T-cell (primary cell): ENCODE data around the gene KCNJ16. TPM values are rescaled to one million over a fixed set of nuclear protein-coding genes. Genes with fewer than 3 reads are reported as not detected.

ENCODE experiments used
- ATAC-seq, 4 experiments: fragments of 200-7000 bp in 3 of 4; fragments of 150-1000 bp in 1 of 4; cut with Tn5 transposase; replicated peaks in 1 of 4; 1 replicate in 3 of 4; 2 replicates in 1 of 4; pipeline ENCODE4 v1.10.0; 2021; ENCODE audit warnings: moderate library complexity in 3 of 4, mild to moderate bottlenecking in 2 of 4, moderate number of reproducible peaks in 1 of 4
- CTCF ChIA-PET, 2 donors: fragments of 300-600 bp; sonication (Branson Sonifier 250); formaldehyde crosslinking; loops; one replicate each; lab custom pipeline; 2022; ENCODE audit warnings: antibody characterized with exemption in 2 of 2; lab: Charles Lee
- POLR2A ChIA-PET, 2 donors: fragments of 300-600 bp; sonication (Branson Sonifier 250); formaldehyde crosslinking; loops; one replicate each; lab custom pipeline; 2022; ENCODE audit warnings: antibody characterized with exemption in 2 of 2; lab: Charles Lee
- DNase-seq, 35 experiments: peaks; one replicate each; pipeline versions ENCODE4 v3.0.0 to v3.0.0-alpha.2; 2013 to 2023
- H3K27ac ChIP-seq: one replicate; pipeline ENCODE4 v1.5.1; 2013; ENCODE audit warnings: low read length
- H3K27me3 ChIP-seq, 2 experiments: replicated peaks in 1 of 2; 1 replicate in 1 of 2; 2 replicates in 1 of 2; pipeline versions ENCODE4 v1.6.1 to v1.7.0; 2013; ENCODE audit warnings: low read length in 1 of 2, mixed read lengths in 1 of 2; ENCODE audit not compliant: control insufficient read depth in 2 of 2, insufficient read depth in 2 of 2; ENCODE audit errors: extremely low read depth in 1 of 2
- H3K36me3 ChIP-seq, 2 donors: 1 replicate in 1 of 2; 2 replicates in 1 of 2; pipeline versions ENCODE4 v1.6.1 to v1.7.0; 2013; ENCODE audit warnings: low read length in 1 of 2; ENCODE audit not compliant: control insufficient read depth in 2 of 2, insufficient read depth in 1 of 2; ENCODE audit errors: extremely low read depth in 1 of 2
- H3K4me1 ChIP-seq, 2 experiments: 1 replicate in 1 of 2; 2 replicates in 1 of 2; pipeline versions ENCODE4 v1.6.1 to v1.7.0; 2013; ENCODE audit warnings: low read length in 2 of 2, mixed read lengths in 1 of 2; ENCODE audit not compliant: insufficient read depth in 2 of 2, control insufficient read depth in 1 of 2; ENCODE audit errors: extremely low read depth in 1 of 2
- H3K4me3 ChIP-seq, 2 donors: 1 replicate in 1 of 2; 2 replicates in 1 of 2; pipeline versions ENCODE4 v1.5.1 to v1.7.0; 2013; ENCODE audit warnings: mild to moderate bottlenecking in 2 of 2, low read length in 1 of 2, moderate library complexity in 1 of 2; ENCODE audit not compliant: control insufficient read depth in 1 of 2; ENCODE audit errors: extremely low read depth in 1 of 2
- H3K9me3 ChIP-seq: 2 replicates; pipeline ENCODE4 v1.7.0; 2013
- H3K27ac Mint-ChIP-seq, 2 donors: one replicate each; pipeline ENCODE4 v1.8.0; 2020 to 2021; ENCODE audit warnings: mild to moderate bottlenecking in 2 of 2, mixed read lengths in 2 of 2
- H3K27me3 Mint-ChIP-seq, 2 donors: one replicate each; pipeline ENCODE4 v1.8.0; 2021 to 2022; ENCODE audit warnings: mixed read lengths in 2 of 2
- H3K36me3 Mint-ChIP-seq: one replicate; pipeline ENCODE4 v1.8.0; 2021; ENCODE audit warnings: mixed read lengths
- H3K4me1 Mint-ChIP-seq, 3 donors: one replicate each; pipeline ENCODE4 v1.8.0; 2020 to 2022; ENCODE audit warnings: mixed read lengths in 3 of 3, mild to moderate bottlenecking in 1 of 3
- H3K4me3 Mint-ChIP-seq, 3 donors: one replicate each; pipeline ENCODE4 v1.8.0; 2020 to 2022; ENCODE audit warnings: mild to moderate bottlenecking in 3 of 3, mixed read lengths in 3 of 3, moderate library complexity in 3 of 3
- H3K9me3 Mint-ChIP-seq, 3 donors: one replicate each; pipeline ENCODE4 v1.8.0; 2020 to 2022; ENCODE audit warnings: mixed read lengths in 3 of 3
- whole genome bisulfite sequencing: methylation state at CpG from one replicate; pipeline ENCODE4 v1.1.5; 2013; ENCODE audit warnings: missing lambda C conversion rate; ENCODE audit not compliant: insufficient coverage; 5-methylcytosine and 5-hydroxymethylcytosine counted together
- total RNA-seq, 35 experiments: library from RNA in 6 of 35; stranded (reverse) in 6 of 35; fragments of 120-200 nt in 1 of 35; gene quantifications; one replicate each; pipeline versions ENCODE4 v1.2.1 to v1.2.4 and lab custom pipeline; 2013 to 2026

KCNJ16 gene
- total RNA-seq, 5 donors from 2014 or later (not counting 1 experiment from before 2014, with no cell fraction given): not detected

GRCh38 chr17:70111201-70111600, 36.2 kb downstream of the KCNJ16 start:
- H3K36me3 Mint-ChIP-seq: no peaks in the 10 kb centered on the region
- H3K4me1 ChIP-seq: no peaks in the 10 kb centered on the region
- H3K4me3 ChIP-seq: no peak overlapping the region
- no peaks in the 10 kb centered on the region for H3K9me3 ChIP-seq
- ChIA-PET POLR2A (no interaction called here), CTCF (no interaction called here)
- no peaks in the 10 kb centered on the region for H3K9me3 Mint-ChIP-seq
- ATAC-seq (no peak), DNase-seq (no peak)
- H3K4me3 Mint-ChIP-seq: no peak overlapping the region
- WGBS: 69% methylated on average over 2 of the region's 4 CpGs
- H3K27me3 Mint-ChIP-seq: peaks cover 2 to 7% of the 10 kb centered on the region in 2 donors
- no peak overlapping the region for H3K27ac Mint-ChIP-seq
- H3K4me1 Mint-ChIP-seq: no peaks in the 10 kb centered on the region
- H3K27me3 ChIP-seq: no peaks in the 10 kb centered on the region
- H3K36me3 ChIP-seq: no peaks in the 10 kb centered on the region
- no peak overlapping the region for H3K27ac ChIP-seq

- peaks cover 0 to 2% of the 10 kb centered on the region in 2 experiments for H3K27me3 ChIP-seq
- Mint-ChIP-seq H3K27ac (no peak overlapping the region), H3K4me1 (no peaks in the 10 kb centered on the region), H3K36me3 (no peaks in the 10 kb centered on the region), H3K4me3 (no peak overlapping the region), H3K27me3 (peaks cover 1 to 6% of the 10 kb centered on the region in 2 donors), H3K9me3 (peaks cover 0 to 8% (median 0%) of the 10 kb centered on the region in 3 donors)
- no peak overlapping the region for H3K4me3 ChIP-seq
- ATAC-seq: no peak
- no peak for DNase-seq
- no peaks in the 10 kb centered on the region for H3K4me1 ChIP-seq
- ChIA-PET POLR2A (no interaction called here), CTCF (no interaction called here)
- H3K9me3 ChIP-seq: no peaks in the 10 kb centered on the region
- WGBS: 89% methylated on average over 1 of the region's 2 CpGs
- no peaks in the 10 kb centered on the region for H3K36me3 ChIP-seq
- H3K27ac ChIP-seq: no peak overlapping the region
Measured at GRCh38 chr17:70114405-70114804, 39.4 kb downstream of the KCNJ16 start.

GRCh38 chr17:70115126-70115525, 40.1 kb downstream of the KCNJ16 start:
- H3K4me1 Mint-ChIP-seq: no peaks in the 10 kb centered on the region
- Histone ChIP-seq H3K36me3 (no peaks in the 10 kb centered on the region), H3K27me3 (peaks cover 0 to 4% of the 10 kb centered on the region in 2 experiments), H3K27ac (no peak overlapping the region), H3K9me3 (no peaks in the 10 kb centered on the region), H3K4me1 (no peaks in the 10 kb centered on the region), H3K4me3 (no peak overlapping the region)
- H3K36me3 Mint-ChIP-seq: no peaks in the 10 kb centered on the region
- CTCF ChIA-PET: no interaction called here
- peaks cover under 1 to 8% (median 3%) of the 10 kb centered on the region in 3 donors for H3K9me3 Mint-ChIP-seq
- H3K27me3 Mint-ChIP-seq: peaks cover 0 to 3% of the 10 kb centered on the region in 2 donors
- DNase-seq (no peak), ATAC-seq (no peak)
- H3K27ac Mint-ChIP-seq: no peak overlapping the region
- no peak overlapping the region for H3K4me3 Mint-ChIP-seq
- POLR2A ChIA-PET: no interaction called here

GRCh38 chr17:70116919-70117318, 41.9 kb downstream of the KCNJ16 start:
- no peak overlapping the region for H3K27ac Mint-ChIP-seq
- H3K4me3 Mint-ChIP-seq: no peak overlapping the region
- peaks cover 2 to 8% (median 7%) of the 10 kb centered on the region in 3 donors for H3K9me3 Mint-ChIP-seq
- Histone ChIP-seq H3K9me3 (no peaks in the 10 kb centered on the region), H3K4me3 (no peak overlapping the region), H3K4me1 (no peaks in the 10 kb centered on the region), H3K27ac (no peak overlapping the region), H3K36me3 (no peaks in the 10 kb centered on the region), H3K27me3 (peaks cover 0 to 4% of the 10 kb centered on the region in 2 experiments)
- H3K4me1 Mint-ChIP-seq: no peaks in the 10 kb centered on the region
- DNase-seq (no peak), ATAC-seq (no peak)
- POLR2A ChIA-PET: interaction anchor here in 1 of 2 donors (0.6 kb wide), 1 partner anchor 8 kb away, joined by 3 read pairs; no protein-coding TSS in a partner anchor
- no peaks in the 10 kb centered on the region for H3K36me3 Mint-ChIP-seq
- CTCF ChIA-PET: no interaction called here
- H3K27me3 Mint-ChIP-seq: peaks cover 0 to 3% of the 10 kb centered on the region in 2 donors
- 100% methylated on average over 2 of the region's 3 CpGs for WGBS

- ATAC-seq: no peak
Measured at GRCh38 chr17:70119545-70119944, 44.5 kb downstream of the KCNJ16 start.

GRCh38 chr17:70119983-70120382, 45.0 kb downstream of the KCNJ16 start:
- DNase-seq: no peak
- Histone ChIP-seq H3K27ac (no peak overlapping the region), H3K4me3 (no peak overlapping the region), H3K9me3 (no peaks in the 10 kb centered on the region), H3K4me1 (no peaks in the 10 kb centered on the region), H3K27me3 (peaks cover 0 to 4% of the 10 kb centered on the region in 2 experiments), H3K36me3 (no peaks in the 10 kb centered on the region)
- Mint-ChIP-seq H3K27ac (no peak overlapping the region), H3K4me3 (no peak overlapping the region), H3K4me1 (no peaks in the 10 kb centered on the region), H3K36me3 (no peaks in the 10 kb centered on the region), H3K9me3 (peaks cover 2 to 8% (median 7%) of the 10 kb centered on the region in 3 donors), H3K27me3 (no peaks in the 10 kb centered on the region)
- 43% methylated on average over 1 of the region's 2 CpGs for WGBS
- ChIA-PET POLR2A (no interaction called here), CTCF (no interaction called here)
- ATAC-seq: no peak

More at GRCh38 chr17:70119545-70119944, 44.5 kb downstream of the KCNJ16 start:
- ChIA-PET POLR2A (no interaction called here), CTCF (no interaction called here)
- Mint-ChIP-seq H3K27me3 (no peaks in the 10 kb centered on the region), H3K9me3 (peaks cover 2 to 8% (median 7%) of the 10 kb centered on the region in 3 donors), H3K27ac (no peak overlapping the region), H3K4me1 (no peaks in the 10 kb centered on the region), H3K4me3 (no peak overlapping the region), H3K36me3 (no peaks in the 10 kb centered on the region)
- no peaks in the 10 kb centered on the region for H3K9me3 ChIP-seq
- no peak overlapping the region for H3K4me3 ChIP-seq
- no peak for DNase-seq
- no CpG with 5 or more reads among the region's 1 CpG for WGBS
- H3K27ac ChIP-seq: no peak overlapping the region
- H3K4me1 ChIP-seq: no peaks in the 10 kb centered on the region
- peaks cover 0 to 4% of the 10 kb centered on the region in 2 experiments for H3K27me3 ChIP-seq
- H3K36me3 ChIP-seq: no peaks in the 10 kb centered on the region

- 65% methylated on average over 3 of the region's 4 CpGs for WGBS
- POLR2A ChIA-PET: no interaction called here
- DNase-seq: no peak
Measured at GRCh38 chr17:70120425-70120824, 45.4 kb downstream of the KCNJ16 start.

More at GRCh38 chr17:70120425-70120824, 45.4 kb downstream of the KCNJ16 start:
- Mint-ChIP-seq H3K27ac (no peak overlapping the region), H3K4me1 (no peaks in the 10 kb centered on the region), H3K27me3 (no peaks in the 10 kb centered on the region), H3K4me3 (no peak overlapping the region), H3K9me3 (peaks cover 2 to 8% (median 7%) of the 10 kb centered on the region in 3 donors), H3K36me3 (no peaks in the 10 kb centered on the region)
- no peaks in the 10 kb centered on the region for H3K4me1 ChIP-seq
- H3K9me3 ChIP-seq: no peaks in the 10 kb centered on the region
- H3K27ac ChIP-seq: no peak overlapping the region
- no peaks in the 10 kb centered on the region for H3K36me3 ChIP-seq
- no peak overlapping the region for H3K4me3 ChIP-seq
- peaks cover 0 to 4% of the 10 kb centered on the region in 2 experiments for H3K27me3 ChIP-seq
- ATAC-seq: no peak
- CTCF ChIA-PET: no interaction called here
